ENCODE results near the gene MAP7D1. TPM values are rescaled to one million over a fixed set of nuclear protein-coding genes. Genes with fewer than 3 reads are reported as not detected.
A peak's percentile ranks its signal among the peaks of the same experiment; 100 is the strongest.

Gene MAP7D1
- total and polyA plus RNA-seq, 10 of the 15 experiments (the other 5 are each of a cell fraction or from before 2014, with no cell fraction given), result 4.4 to 97.6 (median 24.2) TPM

DNA sequence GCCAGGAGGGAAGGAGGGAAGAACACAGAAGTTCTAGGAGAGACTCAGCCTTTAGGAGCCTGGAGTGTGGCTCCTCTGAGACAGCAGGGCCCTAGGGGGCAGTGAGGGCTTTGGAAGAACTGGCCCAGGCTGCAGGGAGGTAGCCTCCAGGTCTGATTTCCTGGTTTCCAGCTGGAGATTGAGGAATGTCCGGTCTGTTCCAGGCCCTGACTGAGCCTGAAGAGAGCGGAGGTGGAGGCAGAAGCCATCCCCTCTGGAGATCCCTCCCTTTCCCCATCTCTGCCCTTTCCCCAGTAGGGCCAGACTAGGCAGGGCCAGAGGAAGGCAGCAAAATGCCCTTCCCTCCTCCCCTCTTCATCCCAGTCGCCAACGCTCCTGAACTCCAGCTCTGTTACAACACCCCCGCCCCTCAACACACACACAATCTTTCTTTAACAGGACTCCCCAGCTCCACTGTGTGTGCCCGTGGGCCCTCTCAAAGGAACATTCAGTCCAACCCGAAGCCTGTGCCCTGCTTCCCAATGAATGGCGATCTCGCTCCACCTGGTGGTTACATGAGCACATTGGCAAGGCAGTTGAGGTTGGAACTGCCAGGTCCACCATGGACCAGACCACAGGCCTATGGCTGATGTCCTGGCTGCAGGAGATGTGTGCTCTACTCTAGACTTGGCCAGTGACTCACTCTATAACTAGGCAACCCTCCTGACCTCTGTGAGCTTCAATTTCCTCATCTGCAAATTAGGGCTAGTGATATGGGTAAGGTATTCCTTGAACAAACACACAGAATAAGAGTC, 32.0 kb downstream of the MAP7D1 start:
- intact Hi-C loops (cut with micrococcal nuclease; ENCODE audit: unreplicated experiment) (loop anchor here (1.0 to 5.0 kb wide), 3 partner anchors 39 to 99 kb away; partner anchors contain the start of gene TRAPPC3), in situ Hi-C loops (cut with MboI) (loop anchor here (5.0 kb wide), 1 partner anchor 96 kb away; no protein-coding TSS in a partner anchor)
- peaks cover 4% of the 10 kb centered on the region; the same call in 1 of the 2 replicates for H3K4me1 ChIP-seq (ENCODE audit: control insufficient read depth, insufficient read depth, low read length)
- BruUV-seq (replicated peaks), result no TSS peak
- SMC1A ChIA-PET (ENCODE audit: uncharacterized antibody, unreplicated experiment), result interaction anchor here (0.7 to 5.7 kb wide), 28 partner anchors 9 to 234 kb away, joined by 3 to 126 read pairs (median 4); partner anchors contain the start of genes MAP7D1, THRAP3 and TRAPPC3
- peak; percentile 92 for FAIRE-seq
- peak; percentile 100 for ATAC-seq
- RAD21 ChIA-PET (ENCODE audit: unreplicated experiment), result interaction anchor here (0.7 to 8.8 kb wide), 24 partner anchors 21 to 234 kb away, joined by 3 to 147 read pairs (median 4); partner anchors contain the start of genes LSM10, MAP7D1, THRAP3 and TRAPPC3
- POLR2A ChIA-PET, result interaction anchor here (0.6 to 2.7 kb wide), 4 partner anchors 26 to 163 kb away, joined by 4 to 49 read pairs (median 12); partner anchors contain the start of genes THRAP3 and TRAPPC3
- DNase-seq (ENCODE audit: low read depth, low spot score), result peak; percentile 57
- H3K36me3 ChIP-seq (ENCODE audit: control insufficient read depth in 2 of 2, insufficient read depth in 2 of 2, low read length in 1 of 2), result no peaks in the 10 kb centered on the region
- WGBS (ENCODE audit: insufficient coverage, insufficient replicate concordance, low lambda C conversion rate, missing lambda C conversion rate), result 12% methylated on average over 9 of the region's 9 CpGs
- H3K27ac ChIP-seq (ENCODE audit: control insufficient read depth, insufficient read depth), result no peak overlapping the region
- H3K9ac ChIP-seq (ENCODE audit: control insufficient read depth, insufficient read depth, low read length), result 0 out of 2 replicates have a peak overlapping the region, but pooled peaks have one; percentile 13
- CTCF ChIA-PET, result interaction anchor here (0.6 to 7.8 kb wide), 39 partner anchors 10 to 744 kb away, joined by 3 to 262 read pairs (median 4); partner anchors contain the start of genes AGO1, LSM10, MAP7D1 and SH3D21
- no peak overlapping the region for H3K4me3 ChIP-seq
- peak overlapping the region; percentile 76 for H2AFZ ChIP-seq (ENCODE audit: control insufficient read depth, low read depth, low read length)
- no peaks in the 10 kb centered on the region for H3K9me3 ChIP-seq (replicated peaks; ENCODE audit: control insufficient read depth, insufficient read depth, low read length)
- H4K20me1 ChIP-seq (ENCODE audit: control insufficient read depth, insufficient read depth), result no peaks in the 10 kb centered on the region
- no peak overlapping the region for H3K4me2 ChIP-seq (ENCODE audit: control insufficient read depth, insufficient read depth)
- H3K79me2 ChIP-seq (ENCODE audit: control insufficient read depth, insufficient read depth, low read length), result no peaks in the 10 kb centered on the region
- no peaks in the 10 kb centered on the region for H3K27me3 ChIP-seq (replicated peaks in 1 of 2; ENCODE audit: control insufficient read depth in 2 of 2, insufficient read depth in 2 of 2, low read length in 1 of 2)
- no peak for TF ChIP-seq ZNF622 (IDR thresholded peaks at IDR 0.05)
- TF ChIP-seq TBL1XR1 (IDR thresholded peaks at IDR 0.05; ENCODE audit: low read depth, low read length), result no peak
- TF ChIP-seq BHLHE40 (IDR thresholded peaks at IDR 0.05; ENCODE audit: borderline replicate concordance in 1 of 2, low read depth in 2 of 2, low read length in 1 of 2), result no peak
- TF ChIP-seq SMAD1 (IDR thresholded peaks at IDR 0.05; ENCODE audit: low read depth, partially characterized antibody), result no peak
- TF ChIP-seq POU2F2 (IDR thresholded peaks at IDR 0.05; ENCODE audit: borderline replicate concordance, low read depth, low read length), result peak; percentile 41; the same call in 1 of the 3 replicates
- TF ChIP-seq, protein P1, sequence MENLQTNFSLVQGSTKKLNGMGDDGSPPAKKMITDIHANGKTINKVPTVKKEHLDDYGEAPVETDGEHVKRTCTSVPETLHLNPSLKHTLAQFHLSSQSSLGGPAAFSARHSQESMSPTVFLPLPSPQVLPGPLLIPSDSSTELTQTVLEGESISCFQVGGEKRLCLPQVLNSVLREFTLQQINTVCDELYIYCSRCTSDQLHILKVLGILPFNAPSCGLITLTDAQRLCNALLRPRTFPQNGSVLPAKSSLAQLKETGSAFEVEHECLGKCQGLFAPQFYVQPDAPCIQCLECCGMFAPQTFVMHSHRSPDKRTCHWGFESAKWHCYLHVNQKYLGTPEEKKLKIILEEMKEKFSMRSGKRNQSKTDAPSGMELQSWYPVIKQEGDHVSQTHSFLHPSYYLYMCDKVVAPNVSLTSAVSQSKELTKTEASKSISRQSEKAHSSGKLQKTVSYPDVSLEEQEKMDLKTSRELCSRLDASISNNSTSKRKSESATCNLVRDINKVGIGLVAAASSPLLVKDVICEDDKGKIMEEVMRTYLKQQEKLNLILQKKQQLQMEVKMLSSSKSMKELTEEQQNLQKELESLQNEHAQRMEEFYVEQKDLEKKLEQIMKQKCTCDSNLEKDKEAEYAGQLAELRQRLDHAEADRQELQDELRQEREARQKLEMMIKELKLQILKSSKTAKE (IDR thresholded peaks at IDR 0.05; ENCODE audit: low read depth, poor library complexity, severe bottlenecking), result no peak
- no peak for TF ChIP-seq ATF2 (IDR thresholded peaks at IDR 0.05; ENCODE audit: low read length)
- TF ChIP-seq IRF4 (IDR thresholded peaks at IDR 0.05; ENCODE audit: low read depth, low read length), result no peak
- TF ChIP-seq SMC3 (IDR thresholded peaks at IDR 0.05; ENCODE audit: borderline replicate concordance, low read length), result peak; percentile 100
- no peak for TF ChIP-seq NFIC (IDR thresholded peaks at IDR 0.05; ENCODE audit: low read depth, low read length)
- no peak for TF ChIP-seq MEF2B (IDR thresholded peaks at IDR 0.05; ENCODE audit: partially characterized antibody, poor library complexity, severe bottlenecking)
- TF ChIP-seq STAT1 (conservative IDR thresholded peaks at IDR 0.05), result 0 out of 2 replicates have a peak, but pooled peaks have one; percentile 50
- no peak for TF ChIP-seq SREBF2 (IDR thresholded peaks at IDR 0.05; ENCODE audit: low read length)
- TF ChIP-seq BACH1 (IDR thresholded peaks at IDR 0.05; ENCODE audit: borderline replicate concordance), result no peak
- TF ChIP-seq ZNF207 (IDR thresholded peaks at IDR 0.05; ENCODE audit: borderline replicate concordance), result no peak
- TF ChIP-seq EZH2 (IDR thresholded peaks at IDR 0.05; ENCODE audit: borderline replicate concordance, control insufficient read depth, low read depth, low read length), result no peak
- TF ChIP-seq ZNF217 (IDR thresholded peaks at IDR 0.05), result no peak
- peak; percentile 79 for TF ChIP-seq YY1 (IDR thresholded peaks at IDR 0.05; ENCODE audit: low read depth, low read length)
- TF ChIP-seq CBFB (IDR thresholded peaks at IDR 0.05; ENCODE audit: low read depth), result no peak
- no peak for TF ChIP-seq RAD51 (IDR thresholded peaks at IDR 0.05)
- no peak for TF ChIP-seq CEBPB (IDR thresholded peaks at IDR 0.05; ENCODE audit: borderline replicate concordance in 1 of 2, low read depth in 2 of 2, low read length in 2 of 2)
